ENCODE results near the gene HES5. TPM values are rescaled to one million over a fixed set of nuclear protein-coding genes. Genes with fewer than 3 reads are reported as not detected.

The HES5 gene
- total and polyA plus RNA-seq, 10 of the 15 experiments (the other 5 are each of a cell fraction or from before 2014, with no cell fraction given): 0.12 to 0.15 TPM; not detected in 8

- intact Hi-C loops (cut with micrococcal nuclease; ENCODE audit: unreplicated experiment) (no loop called here), in situ Hi-C loops (cut with MboI) (loop anchor here (10.0 kb wide), 1 partner anchor 319 kb away; no protein-coding TSS in a partner anchor)
- 0 out of 3 replicates have a peak, but pooled peaks have one; percentile 7 for ATAC-seq
Observed at GRCh38 chr1:2523191-2523890, 6.7 kb downstream of the HES5 start.

More at GRCh38 chr1:2523191-2523890, 6.7 kb downstream of the HES5 start:
- Histone ChIP-seq H3K9ac (ENCODE audit: control insufficient read depth, insufficient read depth, low read length) (peak overlapping the region; percentile 15; the same call in 1 of the 2 replicates), H3K4me3 (peak overlapping the region; percentile 98; the same call in 1 of the 2 replicates), H2AFZ (ENCODE audit: control insufficient read depth, low read depth, low read length) (no peak overlapping the region), H3K27me3 (replicated peaks in 1 of 2; ENCODE audit: control insufficient read depth in 2 of 2, insufficient read depth in 2 of 2, low read length in 1 of 2) (no peaks in the 10 kb centered on the region), H3K79me2 (ENCODE audit: control insufficient read depth, insufficient read depth, low read length) (peaks cover 36% of the 10 kb centered on the region), H3K36me3 (ENCODE audit: control insufficient read depth in 2 of 2, insufficient read depth in 2 of 2, low read length in 1 of 2) (peaks cover 7 to 26% of the 10 kb centered on the region in 2 experiments; a peak in 3 of 4 replicates), H3K27ac (ENCODE audit: control insufficient read depth, insufficient read depth) (no peak overlapping the region; the same call in 1 of the 2 replicates), H3K4me2 (ENCODE audit: control insufficient read depth, insufficient read depth) (peak overlapping the region; percentile 54; the same call in 1 of the 2 replicates), H3K4me1 (ENCODE audit: control insufficient read depth, insufficient read depth, low read length) (peaks cover 18% of the 10 kb centered on the region), H4K20me1 (ENCODE audit: control insufficient read depth, insufficient read depth) (peaks cover 3% of the 10 kb centered on the region; the same call in 1 of the 2 replicates), H3K9me3 (replicated peaks; ENCODE audit: control insufficient read depth, insufficient read depth, low read length) (no peaks in the 10 kb centered on the region)
- DNase-seq (ENCODE audit: low read depth, low spot score) (no peak), FAIRE-seq (no peak)
- ChIA-PET RAD21 (ENCODE audit: unreplicated experiment) (interaction anchor here (1.0 to 5.9 kb wide), 4 partner anchors 23 to 110 kb away, joined by 3 to 86 read pairs (median 4); partner anchors contain the start of gene PEX10), CTCF (interaction anchor here (0.6 to 3.8 kb wide), 13 partner anchors 13 to 328 kb away, joined by 3 to 28 read pairs (median 5); partner anchors contain the start of gene FAAP20), SMC1A (ENCODE audit: uncharacterized antibody, unreplicated experiment) (interaction anchor here (0.7 to 1.5 kb wide), 5 partner anchors 22 to 111 kb away, joined by 3 to 11 read pairs (median 3); partner anchors contain the start of gene PEX10), POLR2A (interaction anchor here (0.8 to 3.7 kb wide), 2 partner anchors 22 to 53 kb away, joined by 3 to 19 read pairs; no protein-coding TSS in a partner anchor)
- WGBS (ENCODE audit: insufficient coverage, insufficient replicate concordance, low lambda C conversion rate, missing lambda C conversion rate): 95% methylated on average over 32 of the region's 32 CpGs
- BruUV-seq (replicated peaks): no TSS peak
- TF ChIP-seq, protein P1, sequence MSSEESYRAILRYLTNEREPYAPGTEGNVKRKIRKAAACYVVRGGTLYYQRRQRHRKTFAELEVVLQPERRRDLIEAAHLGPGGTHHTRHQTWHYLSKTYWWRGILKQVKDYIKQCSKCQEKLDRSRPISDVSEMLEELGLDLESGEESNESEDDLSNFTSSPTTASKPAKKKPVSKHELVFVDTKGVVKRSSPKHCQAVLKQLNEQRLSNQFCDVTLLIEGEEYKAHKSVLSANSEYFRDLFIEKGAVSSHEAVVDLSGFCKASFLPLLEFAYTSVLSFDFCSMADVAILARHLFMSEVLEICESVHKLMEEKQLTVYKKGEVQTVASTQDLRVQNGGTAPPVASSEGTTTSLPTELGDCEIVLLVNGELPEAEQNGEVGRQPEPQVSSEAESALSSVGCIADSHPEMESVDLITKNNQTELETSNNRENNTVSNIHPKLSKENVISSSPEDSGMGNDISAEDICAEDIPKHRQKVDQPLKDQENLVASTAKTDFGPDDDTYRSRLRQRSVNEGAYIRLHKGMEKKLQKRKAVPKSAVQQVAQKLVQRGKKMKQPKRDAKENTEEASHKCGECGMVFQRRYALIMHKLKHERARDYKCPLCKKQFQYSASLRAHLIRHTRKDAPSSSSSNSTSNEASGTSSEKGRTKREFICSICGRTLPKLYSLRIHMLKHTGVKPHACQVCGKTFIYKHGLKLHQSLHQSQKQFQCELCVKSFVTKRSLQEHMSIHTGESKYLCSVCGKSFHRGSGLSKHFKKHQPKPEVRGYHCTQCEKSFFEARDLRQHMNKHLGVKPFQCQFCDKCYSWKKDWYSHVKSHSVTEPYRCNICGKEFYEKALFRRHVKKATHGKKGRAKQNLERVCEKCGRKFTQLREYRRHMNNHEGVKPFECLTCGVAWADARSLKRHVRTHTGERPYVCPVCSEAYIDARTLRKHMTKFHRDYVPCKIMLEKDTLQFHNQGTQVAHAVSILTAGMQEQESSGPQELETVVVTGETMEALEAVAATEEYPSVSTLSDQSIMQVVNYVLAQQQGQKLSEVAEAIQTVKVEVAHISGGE (CRISPR knock-in tag; IDR thresholded peaks at IDR 0.05): no peak
- 0 out of 2 replicates have a peak, but pooled peaks have one; percentile 65 for TF ChIP-seq TCF12 (IDR thresholded peaks at IDR 0.05; ENCODE audit: low read depth, low read length)
- peak; percentile 23; the same call in 1 of the 2 replicates for TF ChIP-seq SMC3 (IDR thresholded peaks at IDR 0.05; ENCODE audit: borderline replicate concordance, low read length)
- TF ChIP-seq, protein P2, sequence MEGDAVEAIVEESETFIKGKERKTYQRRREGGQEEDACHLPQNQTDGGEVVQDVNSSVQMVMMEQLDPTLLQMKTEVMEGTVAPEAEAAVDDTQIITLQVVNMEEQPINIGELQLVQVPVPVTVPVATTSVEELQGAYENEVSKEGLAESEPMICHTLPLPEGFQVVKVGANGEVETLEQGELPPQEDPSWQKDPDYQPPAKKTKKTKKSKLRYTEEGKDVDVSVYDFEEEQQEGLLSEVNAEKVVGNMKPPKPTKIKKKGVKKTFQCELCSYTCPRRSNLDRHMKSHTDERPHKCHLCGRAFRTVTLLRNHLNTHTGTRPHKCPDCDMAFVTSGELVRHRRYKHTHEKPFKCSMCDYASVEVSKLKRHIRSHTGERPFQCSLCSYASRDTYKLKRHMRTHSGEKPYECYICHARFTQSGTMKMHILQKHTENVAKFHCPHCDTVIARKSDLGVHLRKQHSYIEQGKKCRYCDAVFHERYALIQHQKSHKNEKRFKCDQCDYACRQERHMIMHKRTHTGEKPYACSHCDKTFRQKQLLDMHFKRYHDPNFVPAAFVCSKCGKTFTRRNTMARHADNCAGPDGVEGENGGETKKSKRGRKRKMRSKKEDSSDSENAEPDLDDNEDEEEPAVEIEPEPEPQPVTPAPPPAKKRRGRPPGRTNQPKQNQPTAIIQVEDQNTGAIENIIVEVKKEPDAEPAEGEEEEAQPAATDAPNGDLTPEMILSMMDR (IDR thresholded peaks at IDR 0.05 in 2 of 3, conservative IDR thresholded peaks at IDR 0.05 in 1 of 3; ENCODE audit: control insufficient read depth in 2 of 3, extremely low read depth in 1 of 3, insufficient read depth in 1 of 3, low read depth in 3 of 3, low read length in 3 of 3): peak in 2 of 3 experiments; percentile 41 to 54; a peak in 4 of 6 replicates
- TF ChIP-seq MEF2A (IDR thresholded peaks at IDR 0.05; ENCODE audit: insufficient read depth, low read depth, low read length): no peak
